HG03575 (cell line): ENCODE results near the gene MAN1A1.
A peak's percentile ranks its signal among the peaks of the same experiment; 100 is the strongest.

Experiments used
- ATAC-seq: cut with Tn5 transposase; IDR thresholded peaks from one replicate; pipeline ENCODE4 v1.9.1; 2021; ENCODE audit not compliant: unreplicated experiment, insufficient number of reproducible peaks, low FRiP score; ENCODE audit errors: extremely low read depth

The MAN1A1 gene

DNA sequence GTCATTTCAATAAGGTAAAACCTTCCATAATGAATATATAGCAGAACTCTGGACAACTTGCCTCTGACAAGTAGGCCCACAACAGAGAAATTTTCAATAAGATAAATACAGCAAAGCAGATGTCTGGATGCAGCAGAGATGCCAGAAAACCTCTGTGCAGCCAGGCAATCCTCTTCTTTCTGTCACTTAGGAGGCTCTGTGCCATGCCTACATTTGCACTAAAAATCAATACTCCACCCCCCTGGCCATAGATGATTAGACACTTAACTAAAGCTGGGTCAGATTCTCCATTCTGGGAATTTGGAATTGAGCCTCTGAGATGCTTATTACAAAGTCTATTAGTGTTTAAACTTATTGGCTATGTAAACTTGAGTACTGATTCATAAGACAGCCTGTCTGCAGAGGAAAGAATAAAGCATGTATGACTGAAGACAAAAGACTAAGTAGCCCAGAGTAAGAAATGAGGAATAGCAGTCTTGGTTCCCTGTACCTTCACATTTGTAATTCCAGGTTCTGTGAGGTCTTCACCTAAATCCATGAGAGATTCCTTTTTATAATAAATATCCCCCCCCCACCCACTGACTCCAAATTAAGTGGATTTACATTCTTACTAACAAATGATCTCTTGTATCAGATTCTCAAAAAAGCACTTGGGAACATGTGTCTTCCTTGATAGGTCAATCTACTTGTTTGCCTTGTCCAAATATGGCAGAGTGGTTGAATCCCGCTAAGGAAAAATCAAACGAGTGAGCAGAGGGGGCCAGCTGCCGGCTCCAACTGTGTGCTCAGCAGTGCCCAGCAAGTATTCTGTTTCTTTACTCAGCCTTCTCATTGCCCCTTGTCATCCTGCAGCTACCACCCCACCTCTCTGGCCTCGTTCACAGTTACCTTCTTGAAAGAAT lies 20.4 kb downstream of the MAN1A1 start:
- no peak for ATAC-seq

DNA sequence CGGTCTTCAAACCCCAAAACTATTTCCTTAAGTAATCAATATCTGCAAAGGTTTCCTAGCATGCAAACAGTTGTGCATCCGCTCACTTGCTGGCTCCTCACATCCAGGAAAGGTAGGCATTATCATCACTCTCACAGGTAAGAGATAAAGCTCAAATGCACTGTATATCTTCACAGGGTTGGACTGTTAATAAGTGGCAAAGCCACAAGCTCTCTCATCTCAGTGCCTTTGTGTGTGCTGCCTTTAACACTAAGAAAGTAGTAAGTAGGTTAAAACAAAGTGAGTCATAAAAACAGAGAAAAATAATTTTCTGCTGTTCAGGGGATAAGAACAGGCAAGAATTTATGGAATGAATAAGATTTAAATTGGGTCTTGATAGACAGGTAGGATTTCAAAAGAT lies 21.3 kb downstream of the MAN1A1 start:
- no peak for ATAC-seq

DNA sequence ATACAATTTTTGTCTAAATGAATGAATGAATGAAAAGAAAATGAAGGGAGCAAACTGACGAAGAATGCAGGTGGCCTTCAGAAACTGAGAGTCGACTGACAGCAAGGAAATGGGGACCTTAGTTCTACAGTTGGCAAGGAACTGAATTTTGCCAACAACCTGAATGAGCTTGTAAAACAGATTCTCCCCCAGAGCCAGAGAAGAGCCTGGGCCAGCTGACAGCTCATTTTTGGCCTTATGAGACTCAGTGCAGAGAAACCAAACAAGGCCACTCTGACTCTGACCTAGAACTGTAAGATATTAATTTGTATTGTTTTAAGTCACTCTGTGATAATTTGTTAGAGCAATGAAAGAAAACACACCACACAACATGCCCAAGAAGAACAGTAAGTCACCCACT lies 21.8 kb downstream of the MAN1A1 start:
- ATAC-seq, result no peak

DNA sequence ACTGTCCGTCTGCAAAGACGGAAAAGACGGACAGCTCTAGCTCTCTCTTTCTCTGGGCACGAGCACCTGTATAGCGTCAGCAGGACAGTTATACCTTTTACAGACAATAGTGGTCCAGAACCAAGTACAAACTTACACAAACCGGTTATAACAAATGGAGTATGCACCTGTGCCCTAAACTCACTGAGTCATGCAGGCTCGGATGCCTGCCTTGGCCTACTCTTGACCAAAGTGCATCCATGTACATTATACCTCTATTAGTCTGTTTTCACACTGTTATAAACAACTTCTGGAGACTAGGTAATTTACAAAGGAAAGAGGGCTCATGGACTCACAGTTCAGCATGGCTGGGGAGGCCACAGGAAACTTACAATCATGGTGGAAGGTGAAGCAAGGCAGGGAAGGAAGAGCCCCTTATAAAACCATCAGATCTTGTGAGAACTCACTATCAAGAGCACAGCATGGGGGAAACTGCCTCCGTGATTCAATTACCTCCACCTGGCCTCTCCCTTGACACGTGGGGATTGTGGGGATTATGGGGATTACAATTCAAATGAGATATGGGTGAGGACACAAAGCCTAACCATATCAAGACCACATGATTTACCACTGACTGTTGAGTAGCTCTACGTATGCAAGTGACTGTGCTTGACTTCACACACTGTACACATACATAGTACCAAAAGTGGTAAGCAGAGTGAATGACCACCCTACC lies 23.1 kb downstream of the MAN1A1 start:
- no peak for ATAC-seq

DNA sequence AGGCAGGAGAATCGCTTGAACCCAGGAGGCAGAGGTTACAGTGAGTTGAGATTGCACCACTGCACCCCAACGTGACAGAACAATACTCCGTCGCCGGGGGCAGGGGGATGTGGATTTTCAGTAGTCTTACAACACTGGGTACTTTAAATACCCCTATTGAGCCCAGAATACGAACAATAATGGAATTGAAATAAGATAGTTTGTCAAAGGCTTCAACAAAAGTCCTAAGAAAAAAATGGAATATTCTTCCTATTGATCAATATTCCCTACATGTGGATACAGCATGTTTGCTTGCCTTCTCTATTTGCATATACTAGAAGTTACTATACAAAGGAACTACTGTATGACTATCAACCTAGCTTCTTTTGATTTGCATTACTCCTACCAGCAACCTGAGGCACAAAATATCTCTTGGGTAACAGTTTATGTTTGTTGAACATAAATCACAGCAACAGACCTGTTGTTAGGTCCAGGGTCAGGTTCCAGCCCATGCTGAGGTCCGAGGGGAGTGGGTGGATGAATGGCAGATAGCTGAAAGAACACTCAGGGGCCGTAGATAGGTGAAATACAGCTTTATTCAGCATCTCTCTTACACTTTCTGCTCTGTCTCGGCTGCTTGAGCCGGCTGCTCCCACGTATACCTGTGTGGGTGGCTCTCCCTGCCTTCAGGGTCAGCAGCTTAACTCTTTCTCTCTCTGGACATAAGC lies 23.8 kb downstream of the MAN1A1 start:
- ATAC-seq, result no peak

DNA sequence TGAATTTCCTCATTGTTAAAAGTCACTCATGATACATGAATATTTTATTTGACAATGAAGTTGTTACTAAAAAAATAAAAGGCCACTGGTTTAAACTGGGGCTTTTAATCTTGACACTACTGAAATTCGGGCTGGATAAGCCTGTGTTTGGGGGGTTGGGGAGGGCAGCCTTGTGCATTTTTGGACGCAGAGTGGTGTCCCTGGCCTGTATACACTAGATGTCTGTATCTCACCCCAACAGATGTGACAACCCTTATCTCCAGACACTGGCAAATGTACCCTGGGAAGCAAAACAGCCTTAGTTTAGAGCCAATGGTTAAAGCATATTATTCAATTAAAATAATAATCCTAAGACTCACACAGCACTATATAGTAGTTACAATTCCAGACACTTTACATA lies 24.8 kb downstream of the MAN1A1 start:
- ATAC-seq, result no peak

DNA sequence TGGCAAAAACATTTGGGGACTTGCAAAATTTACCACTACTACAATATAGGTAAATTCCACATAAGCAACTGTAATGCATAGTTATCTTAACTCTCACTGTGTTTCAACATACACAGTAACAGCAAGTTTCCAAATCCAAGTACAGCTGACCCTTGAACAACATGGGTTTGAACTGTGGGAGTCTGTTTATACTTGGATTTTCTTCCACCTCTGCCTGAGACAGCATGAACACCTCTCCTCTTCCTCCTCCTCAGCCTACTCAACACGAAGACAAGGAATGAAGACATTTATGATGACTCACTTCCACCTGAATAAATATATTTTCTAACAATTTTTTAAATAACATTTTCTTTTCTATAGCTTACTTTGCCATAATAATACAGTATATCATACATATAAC lies 25.6 kb downstream of the MAN1A1 start:
- ATAC-seq, result no peak

DNA sequence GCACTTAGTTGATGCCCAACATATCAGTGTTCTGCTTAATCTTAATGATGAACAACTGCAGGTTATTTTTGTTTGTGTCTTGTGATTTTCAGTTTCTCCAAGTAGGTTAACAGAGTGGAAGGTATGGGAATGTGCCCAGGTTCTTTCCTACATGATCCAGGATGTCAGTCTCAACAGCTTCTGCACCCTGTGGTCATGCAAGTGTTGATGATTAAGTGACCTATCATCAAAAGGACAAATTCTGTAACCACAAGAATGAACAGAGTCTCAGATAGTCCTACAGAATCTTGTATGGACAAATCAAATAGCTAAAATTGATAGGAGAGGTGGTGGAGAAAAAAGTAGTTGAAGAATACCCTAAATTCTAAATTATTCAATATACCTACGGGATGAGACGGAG lies 26.1 kb downstream of the MAN1A1 start:
- no peak for ATAC-seq

DNA sequence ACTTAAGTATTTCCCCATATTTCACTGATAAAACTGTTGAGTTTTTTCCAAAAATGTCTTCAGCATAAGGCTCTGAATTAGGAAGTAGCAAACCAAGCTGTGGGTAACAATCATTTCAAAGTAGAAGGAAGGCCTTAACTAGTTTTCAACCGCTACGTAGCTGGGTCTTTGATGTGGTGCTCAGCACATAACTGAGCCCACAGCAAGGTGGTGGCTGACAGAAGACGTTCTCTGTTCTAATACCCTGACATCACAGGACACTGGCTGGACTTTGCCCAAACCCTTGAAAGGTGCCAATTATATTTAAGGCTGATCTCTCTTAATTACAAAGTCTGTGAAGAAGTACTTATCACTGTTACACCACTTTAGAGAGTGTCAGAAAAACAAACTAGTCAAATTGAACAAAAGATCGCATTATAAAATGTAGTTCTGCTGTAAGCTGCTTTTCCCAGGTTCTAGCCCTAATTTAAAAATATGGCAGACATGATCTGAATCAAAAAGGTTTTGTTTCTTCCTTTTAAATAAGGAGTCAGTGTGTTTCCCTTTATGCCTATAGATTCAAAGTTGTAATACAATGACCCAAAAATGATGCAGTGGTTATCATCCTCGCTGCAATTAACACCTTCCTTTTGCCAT lies 26.7 kb downstream of the MAN1A1 start:
- ATAC-seq, result no peak

DNA sequence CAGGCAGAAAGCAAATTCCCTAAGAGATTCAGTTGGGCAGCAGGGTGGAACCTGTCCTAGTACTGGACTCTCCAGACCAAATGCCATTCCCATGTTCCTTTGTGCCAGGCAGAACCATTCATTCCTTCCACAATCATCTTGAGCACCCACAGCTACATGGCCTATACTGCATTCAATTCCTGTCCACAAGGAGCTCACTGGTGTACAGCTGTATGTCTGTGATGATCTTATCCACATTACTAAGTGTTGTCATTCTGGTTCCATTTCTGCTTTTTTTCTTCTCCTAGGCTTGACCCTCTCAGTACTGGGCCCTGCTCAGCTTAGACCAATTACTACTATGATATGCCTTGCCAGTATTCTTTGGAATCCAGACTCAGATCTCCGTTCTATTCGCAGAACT lies 27.5 kb downstream of the MAN1A1 start:
- no peak for ATAC-seq

DNA sequence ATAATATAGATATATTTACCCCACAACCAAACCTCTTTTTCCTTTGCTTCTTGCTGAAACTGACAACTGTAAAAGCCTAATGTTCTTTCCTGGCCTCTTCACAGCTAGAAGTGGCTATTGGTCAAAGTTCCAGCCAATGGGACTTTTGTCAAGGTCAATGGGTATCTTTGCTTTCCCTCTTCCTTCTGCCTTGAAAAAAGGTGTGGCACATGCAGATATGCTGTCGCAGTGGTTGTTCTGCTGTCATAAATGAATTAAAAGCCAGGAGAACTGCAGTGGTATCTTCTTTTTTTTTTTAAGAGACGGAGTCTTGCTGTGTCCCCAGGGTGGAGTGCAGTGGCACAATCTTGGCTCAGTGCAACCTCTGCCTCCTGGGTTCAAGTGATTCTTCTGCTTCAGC lies 29.9 kb downstream of the MAN1A1 start:
- no peak for ATAC-seq

DNA sequence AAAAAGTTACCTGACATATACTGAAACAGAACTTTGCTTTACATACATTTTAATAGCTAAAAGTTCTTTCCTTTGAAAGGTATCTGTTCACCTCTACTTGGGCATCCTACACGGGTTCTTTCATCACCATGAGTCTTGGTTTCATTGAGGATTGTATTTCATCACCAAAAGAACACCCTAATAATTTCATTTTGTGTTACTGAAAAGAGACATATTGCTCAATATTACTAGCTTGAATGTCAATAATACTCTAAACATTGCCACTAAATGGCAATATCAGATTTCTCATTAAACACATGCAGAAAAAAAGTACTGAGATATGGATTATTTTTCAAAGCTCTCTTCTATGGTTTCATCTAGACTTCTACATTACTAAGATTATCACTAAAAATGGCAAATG lies 30.8 kb downstream of the MAN1A1 start:
- no peak for ATAC-seq

DNA sequence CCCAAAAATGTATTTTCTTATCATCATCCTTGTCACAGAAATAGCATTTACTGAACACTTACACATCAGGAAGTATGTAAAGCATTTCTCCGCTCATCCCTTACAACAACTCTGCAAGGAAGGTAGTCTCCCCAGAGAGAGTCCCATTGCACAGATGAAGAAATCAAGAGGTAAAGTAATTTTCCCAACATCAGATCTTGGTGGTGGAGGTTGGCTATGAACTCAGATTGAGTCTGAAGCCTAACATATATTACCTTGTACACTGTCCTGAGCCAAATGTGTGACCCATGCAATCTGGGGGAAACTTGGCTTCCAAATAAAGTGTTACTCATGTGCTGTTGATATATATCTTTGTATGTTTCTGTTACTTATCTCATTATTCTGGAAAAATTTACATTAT lies 31.4 kb downstream of the MAN1A1 start:
- ATAC-seq, result no peak

DNA sequence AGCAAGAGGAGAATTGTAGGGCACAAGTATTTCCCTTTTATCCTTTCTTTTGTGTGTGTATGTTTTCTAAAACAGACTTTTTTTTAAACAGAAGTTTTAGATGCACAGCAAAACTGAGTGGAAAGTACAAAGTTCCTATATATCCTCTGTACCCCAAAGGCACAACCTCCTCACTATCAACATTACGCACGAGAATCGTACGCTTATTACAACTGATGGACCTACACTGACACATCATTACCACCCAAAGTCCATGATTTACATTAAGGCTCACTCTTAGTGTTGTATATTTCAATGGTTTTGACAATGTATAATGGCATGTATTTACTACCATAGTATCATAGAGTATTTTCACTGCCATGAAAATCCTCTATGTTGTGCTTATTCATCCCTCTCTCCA lies 32.6 kb downstream of the MAN1A1 start:
- no peak for ATAC-seq

DNA sequence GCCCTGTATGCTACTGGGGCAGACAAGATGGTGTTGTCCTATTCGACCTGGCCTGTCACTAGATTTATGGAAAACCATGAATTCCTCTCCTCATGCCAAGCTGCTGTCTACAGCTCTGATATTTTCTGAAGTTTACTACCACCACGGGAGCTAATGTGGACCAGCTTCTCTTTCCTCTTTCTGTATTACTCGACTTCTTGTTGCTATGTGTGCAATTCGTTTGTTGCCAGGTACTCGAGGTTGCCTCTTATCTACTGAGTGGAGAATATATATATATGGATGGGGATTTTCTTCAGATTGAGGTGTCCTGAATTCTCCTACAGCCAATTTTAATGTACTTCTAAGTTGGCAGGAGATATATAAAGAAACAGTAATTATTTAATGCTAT lies 34.7 kb downstream of the MAN1A1 start:
- ATAC-seq, result peak; percentile 32

DNA sequence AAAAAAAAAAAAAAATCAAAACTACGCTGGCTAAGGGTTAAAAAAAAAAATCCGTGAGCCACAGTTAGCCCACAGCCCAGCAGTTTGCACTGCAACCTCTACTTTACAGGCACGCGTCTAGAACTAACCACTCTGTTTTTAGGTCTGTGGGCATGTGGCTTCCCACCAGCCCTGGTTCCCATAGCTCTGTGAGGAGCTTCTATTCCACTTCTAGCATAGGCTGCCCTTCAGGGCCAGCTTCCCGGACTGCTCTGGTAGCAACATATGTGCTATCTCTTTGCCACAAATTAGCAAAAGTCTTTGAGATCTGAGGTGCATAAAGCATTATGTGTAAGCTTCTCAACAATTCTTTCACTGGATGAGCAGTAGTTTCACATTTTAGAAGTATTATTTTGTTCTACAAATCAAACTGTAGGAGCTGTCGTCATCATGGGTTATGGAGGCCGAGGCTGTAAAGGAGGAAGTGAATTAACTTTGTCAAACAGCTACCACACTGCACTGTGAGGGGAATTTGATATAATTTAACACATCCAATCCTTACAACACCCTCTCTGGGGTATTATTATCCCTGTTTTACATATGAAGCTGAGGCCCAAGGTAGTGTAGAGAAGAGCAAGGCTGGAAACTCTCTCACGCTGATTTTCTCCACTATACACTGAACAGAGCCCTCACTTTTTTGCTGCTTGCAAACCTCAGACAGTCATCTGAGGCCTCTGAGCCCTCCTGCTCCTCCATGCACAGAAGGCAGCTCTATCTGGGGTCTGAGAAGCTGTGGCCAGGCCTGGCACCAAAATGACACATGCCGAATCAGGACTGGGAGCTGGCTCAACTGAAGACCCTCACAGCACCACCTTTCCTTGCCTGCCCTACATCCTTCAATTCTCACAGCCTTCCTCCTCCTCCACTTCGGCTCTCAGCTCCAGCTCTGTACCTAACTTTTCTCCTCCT lies 35.4 kb downstream of the MAN1A1 start:
- peak; percentile 34 for ATAC-seq

DNA sequence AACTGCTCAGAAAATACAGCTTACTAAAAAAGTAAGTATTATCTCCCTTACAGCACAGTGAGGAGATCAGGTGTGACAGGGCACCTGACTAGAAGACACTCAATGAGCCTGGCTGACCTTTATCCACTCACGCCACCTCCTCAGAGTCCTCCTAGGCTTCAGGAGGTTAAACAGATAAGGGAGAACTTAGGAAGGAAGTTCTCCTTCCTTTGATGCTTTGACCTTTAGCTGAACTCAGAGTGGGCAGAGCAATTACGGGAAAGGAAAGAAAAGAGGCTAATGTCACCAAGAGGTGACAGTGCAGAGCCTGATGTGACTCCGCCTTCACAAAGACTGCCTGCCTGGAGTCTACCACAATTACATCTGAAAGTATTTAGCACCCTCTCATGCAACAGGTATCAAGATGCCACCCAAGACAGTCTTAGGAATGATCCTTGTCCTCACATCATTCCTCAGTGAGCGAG lies 36.7 kb downstream of the MAN1A1 start:
- peak; percentile 29 for ATAC-seq

DNA sequence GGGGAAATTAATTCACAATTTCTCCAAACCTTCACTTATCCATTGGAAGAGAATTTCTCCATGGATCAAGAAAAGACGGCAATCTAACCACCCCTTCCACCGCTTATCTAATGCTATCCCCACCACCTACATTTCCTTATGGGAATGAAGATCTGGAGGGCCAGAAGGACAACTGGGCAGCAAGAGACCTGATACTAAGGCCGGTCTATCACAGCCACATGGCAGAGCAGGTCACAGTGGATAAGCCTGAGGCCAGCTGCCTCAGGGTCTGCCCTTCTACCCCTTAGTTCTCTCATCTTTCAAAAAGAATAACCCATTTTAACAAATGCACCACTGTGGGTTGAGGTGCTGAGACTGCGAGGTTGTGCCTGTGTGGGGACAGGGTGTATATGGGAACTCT lies 37.1 kb downstream of the MAN1A1 start:
- no peak for ATAC-seq
